Measurements from ENCODE around the gene WSCD2.

The WSCD2 gene

DNA sequence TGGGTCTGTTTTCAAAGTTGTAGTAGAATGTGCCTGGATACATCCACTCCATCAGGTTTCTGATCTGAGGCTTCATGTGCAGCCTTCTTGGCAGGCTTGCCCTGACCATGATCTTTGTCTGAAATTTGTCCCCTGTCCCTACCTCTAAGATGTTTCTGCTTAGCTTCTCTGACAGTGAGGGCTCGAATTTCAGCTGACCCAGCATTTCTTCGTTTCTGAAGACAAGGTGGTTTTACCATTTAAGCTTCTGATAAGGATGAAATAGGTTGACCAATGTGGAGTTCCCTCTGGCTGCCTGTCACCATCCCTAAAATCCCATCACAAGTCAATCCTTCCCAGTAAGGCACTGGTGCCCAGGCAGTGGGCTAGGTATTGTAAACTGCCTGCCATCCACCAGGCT, 153.1 kb downstream of the WSCD2 start:
- no peak for DNase-seq (ENCODE audit: low spot score)
- in situ Hi-C loops (cut with MboI; ENCODE audit: low pct_unique_long_range_greater_than_20kb, low sequenced_read_pairs, unreplicated experiment): no loop called here
- no peak for TF ChIP-seq CTCF (IDR thresholded peaks at IDR 0.05; ENCODE audit: extremely low read depth, insufficient read depth, missing control alignments)

DNA sequence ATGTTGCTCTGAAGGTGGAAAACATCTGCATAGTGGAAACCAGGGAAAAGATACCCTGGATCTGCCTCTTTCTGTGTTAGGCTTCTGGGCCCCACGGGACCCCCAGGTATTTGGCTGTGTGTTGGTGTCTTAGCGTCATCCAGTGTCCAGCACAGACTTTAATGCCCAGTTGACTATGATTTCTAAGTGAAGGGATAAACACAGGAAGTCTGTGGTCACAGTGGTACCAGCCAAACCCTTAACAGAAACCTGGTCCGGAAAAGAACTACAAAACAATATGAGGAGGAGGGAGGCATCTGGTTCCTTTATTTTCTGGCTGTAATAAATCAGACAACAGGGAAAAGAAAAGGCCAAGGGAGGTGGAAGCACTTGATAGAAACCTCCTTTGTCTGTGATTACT, 153.6 kb downstream of the WSCD2 start:
- no peak for DNase-seq (ENCODE audit: low spot score)
- in situ Hi-C loops (cut with MboI; ENCODE audit: low pct_unique_long_range_greater_than_20kb, low sequenced_read_pairs, unreplicated experiment): no loop called here
- TF ChIP-seq CTCF (IDR thresholded peaks at IDR 0.05; ENCODE audit: extremely low read depth, insufficient read depth, missing control alignments): no peak

- DNase-seq (ENCODE audit: low spot score): no peak
- TF ChIP-seq CTCF (IDR thresholded peaks at IDR 0.05; ENCODE audit: extremely low read depth, insufficient read depth, missing control alignments): no peak
- in situ Hi-C loops (cut with MboI; ENCODE audit: low pct_unique_long_range_greater_than_20kb, low sequenced_read_pairs, unreplicated experiment): no loop called here
Observed at GRCh38 chr12:108284163-108284562, 155.1 kb downstream of the WSCD2 start.

GRCh38 chr12:108285016-108285415, 155.9 kb downstream of the WSCD2 start:
- no peak for DNase-seq (ENCODE audit: low spot score)
- TF ChIP-seq CTCF (IDR thresholded peaks at IDR 0.05; ENCODE audit: extremely low read depth, insufficient read depth, missing control alignments): no peak
- in situ Hi-C loops (cut with MboI; ENCODE audit: low pct_unique_long_range_greater_than_20kb, low sequenced_read_pairs, unreplicated experiment): no loop called here

GRCh38 chr12:108287227-108287626, 158.1 kb downstream of the WSCD2 start:
- DNase-seq (ENCODE audit: low spot score): no peak
- TF ChIP-seq CTCF (IDR thresholded peaks at IDR 0.05; ENCODE audit: extremely low read depth, insufficient read depth, missing control alignments): no peak
- in situ Hi-C loops (cut with MboI; ENCODE audit: low pct_unique_long_range_greater_than_20kb, low sequenced_read_pairs, unreplicated experiment): no loop called here

DNA sequence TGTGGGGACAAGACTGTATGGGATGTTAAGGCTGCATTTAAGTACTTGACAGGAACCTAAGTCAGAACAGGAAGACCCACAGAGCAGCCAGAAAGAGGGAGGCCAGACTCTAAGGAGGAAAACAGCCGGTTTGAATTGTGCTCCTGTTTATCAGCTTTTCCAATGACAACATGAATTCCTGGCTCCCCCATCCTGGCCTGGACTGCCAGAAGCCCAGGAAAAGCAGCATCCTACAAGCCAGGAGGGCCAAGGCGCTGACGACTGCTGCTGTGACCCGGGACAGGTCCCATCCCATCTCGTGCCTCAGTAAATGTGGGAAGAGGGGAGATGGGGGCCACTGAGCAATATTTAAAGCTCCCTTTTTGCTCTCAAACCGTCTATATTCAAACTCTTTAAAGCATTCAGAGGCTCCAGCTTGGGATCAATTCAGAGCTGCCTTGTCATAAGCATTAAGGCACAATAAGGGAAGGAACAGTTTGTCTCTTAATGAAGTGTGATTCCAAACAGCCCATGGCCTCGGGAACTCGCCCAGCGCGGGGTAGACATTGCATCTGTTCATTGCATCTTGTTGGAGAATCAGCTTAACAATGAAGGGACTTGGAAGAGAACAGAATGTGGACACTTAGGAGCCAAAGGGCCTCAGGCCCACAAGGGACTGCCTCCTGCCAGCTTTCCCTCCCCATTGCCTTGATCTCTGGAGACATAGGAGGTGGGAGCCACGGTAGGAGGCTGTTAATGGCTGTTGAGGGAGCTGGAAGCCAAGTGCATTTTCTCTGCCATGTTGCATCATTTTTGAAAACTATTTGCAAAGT, 160.5 kb downstream of the WSCD2 start:
- DNase-seq (ENCODE audit: low spot score): no peak
- TF ChIP-seq CTCF (IDR thresholded peaks at IDR 0.05; ENCODE audit: extremely low read depth, insufficient read depth, missing control alignments): no peak
- in situ Hi-C loops (cut with MboI; ENCODE audit: low pct_unique_long_range_greater_than_20kb, low sequenced_read_pairs, unreplicated experiment): no loop called here
